Measurements from ENCODE around the gene VPS45.
"Not testable (repeated sequence)": the region's sequence is repeated elsewhere in the genome, so short reads cannot be mapped to it uniquely, and the experiment has no call there.

VPS45 gene

GRCh38 chr1:150067184-150068108 is at the start of gene VPS45:
VPS45 (plus strand) TSS chr1:150067776; CDS start chr1:150067858, 82 bp downstream.
- FAIRE-seq = no peak

GRCh38 chr1:150018165-150018564 is 49.4 kb upstream of the VPS45 start:
- no peak for FAIRE-seq

- FAIRE-seq = no peak
These were observed 46.9 kb upstream of the VPS45 start for GRCh38 chr1:150020711-150021110.

- no peak for FAIRE-seq
These were observed 46.3 kb upstream of the VPS45 start for GRCh38 chr1:150021191-150021694.

GRCh38 chr1:150022357-150022756 is 45.2 kb upstream of the VPS45 start:
- no peak for FAIRE-seq

- no peak for FAIRE-seq
These were observed 43.4 kb upstream of the VPS45 start for GRCh38 chr1:150024156-150024555.

- no peak for FAIRE-seq
These were observed 39.3 kb upstream of the VPS45 start for GRCh38 chr1:150028322-150028721.

- no peak for FAIRE-seq
These were observed 33.2 kb upstream of the VPS45 start for GRCh38 chr1:150034336-150034735.

GRCh38 chr1:150049926-150050325 is 17.6 kb upstream of the VPS45 start:
- no peak for FAIRE-seq

- FAIRE-seq = no peak
These were observed 16.5 kb upstream of the VPS45 start for GRCh38 chr1:150051089-150051373.

- FAIRE-seq = not testable (repeated sequence)
These were observed 15.6 kb upstream of the VPS45 start for GRCh38 chr1:150051905-150052412.

- no peak for FAIRE-seq
These were observed 13.7 kb upstream of the VPS45 start for GRCh38 chr1:150053926-150054325.

- not testable (repeated sequence) for FAIRE-seq
These were observed 12.1 kb upstream of the VPS45 start for GRCh38 chr1:150055507-150055906.

- no peak for FAIRE-seq
These were observed 11.2 kb upstream of the VPS45 start for GRCh38 chr1:150056407-150056806.

- no peak for FAIRE-seq
These were observed 7.3 kb upstream of the VPS45 start for GRCh38 chr1:150060260-150060659.

GRCh38 chr1:150061632-150062101 is 5.9 kb upstream of the VPS45 start:
- FAIRE-seq = no peak

- no peak for FAIRE-seq
These were observed 5.5 kb upstream of the VPS45 start for GRCh38 chr1:150062113-150062512.

GRCh38 chr1:150065184-150065871 is 2.2 kb upstream of the VPS45 start:
- no peak for FAIRE-seq

- FAIRE-seq = no peak
These were observed 1.2 kb upstream of the VPS45 start for GRCh38 chr1:150066328-150066727.

GRCh38 chr1:150066838-150067183 is 765 bp upstream of the VPS45 start:
- FAIRE-seq = no peak

- FAIRE-seq = no peak
These were observed 496 bp downstream of the VPS45 start for GRCh38 chr1:150068109-150068435.

GRCh38 chr1:150069923-150070322 is 2.3 kb downstream of the VPS45 start:
- FAIRE-seq = no peak

GRCh38 chr1:150072959-150073358 is 5.4 kb downstream of the VPS45 start:
- FAIRE-seq = peak; percentile 61

- no peak for FAIRE-seq
These were observed 5.9 kb downstream of the VPS45 start for GRCh38 chr1:150073516-150073915.
